NCI-H2227 (cell line): ENCODE data around the gene TMEM190.

Experiments used
- DNase-seq: peaks from one replicate; lab custom pipeline; 2025; ENCODE audit not compliant: unreplicated experiment; lab: John Stamatoyannopoulos, UW

The TMEM190 gene

DNA sequence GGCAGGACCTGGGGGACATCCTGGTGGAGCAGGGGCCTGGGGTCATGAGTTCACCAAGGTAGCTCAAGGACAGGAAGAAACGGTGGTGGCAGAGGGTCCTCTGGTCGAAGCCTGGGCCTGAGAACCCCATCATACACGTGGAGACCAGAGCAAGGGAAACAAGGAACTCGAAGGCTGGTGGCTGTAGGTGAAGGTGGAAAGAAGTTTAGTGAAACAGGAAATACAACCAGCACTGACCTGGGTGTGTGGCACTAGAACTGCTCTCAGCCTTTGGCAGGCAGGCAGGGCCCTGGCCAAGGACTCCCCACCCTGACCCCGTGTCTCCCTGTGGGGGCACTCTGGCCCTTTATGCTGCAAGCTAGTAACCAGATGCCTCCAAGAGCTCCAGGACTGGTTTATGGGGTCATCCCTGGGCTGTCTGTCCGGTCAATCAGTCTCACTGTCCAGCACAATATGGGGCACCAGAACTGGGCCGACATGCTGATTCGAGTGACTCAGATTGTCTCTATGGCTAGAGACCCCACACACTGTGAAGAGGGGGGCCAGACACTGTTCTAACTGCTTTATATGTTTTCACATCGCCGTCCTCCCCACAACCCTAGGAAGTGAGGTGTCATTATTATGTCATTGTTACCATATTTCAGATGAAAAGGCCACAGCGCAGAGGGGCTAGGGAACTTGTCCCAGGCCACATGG, 25.9 kb upstream of the TMEM190 start:
- no peak for DNase-seq

DNA sequence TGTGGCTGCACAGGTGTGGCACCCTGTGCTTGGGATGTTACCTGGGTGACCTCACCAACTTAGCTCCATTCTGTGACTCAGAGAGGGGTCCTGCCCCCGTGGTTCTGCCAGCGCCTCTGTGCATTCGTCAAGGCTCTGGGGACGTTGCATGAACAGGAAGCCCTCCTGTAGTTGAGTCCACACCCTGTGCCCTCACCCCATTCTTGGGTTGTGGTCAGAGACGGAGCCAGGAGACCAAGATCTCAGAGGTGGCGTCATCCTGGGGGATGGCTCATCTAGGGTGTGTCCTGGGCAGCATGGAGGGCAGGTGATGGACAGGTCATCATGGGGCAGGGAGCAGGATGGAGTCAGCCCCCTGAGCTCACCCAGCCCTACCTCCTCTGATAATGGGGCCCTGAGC, 24.6 kb upstream of the TMEM190 start:
- DNase-seq: no peak

DNA sequence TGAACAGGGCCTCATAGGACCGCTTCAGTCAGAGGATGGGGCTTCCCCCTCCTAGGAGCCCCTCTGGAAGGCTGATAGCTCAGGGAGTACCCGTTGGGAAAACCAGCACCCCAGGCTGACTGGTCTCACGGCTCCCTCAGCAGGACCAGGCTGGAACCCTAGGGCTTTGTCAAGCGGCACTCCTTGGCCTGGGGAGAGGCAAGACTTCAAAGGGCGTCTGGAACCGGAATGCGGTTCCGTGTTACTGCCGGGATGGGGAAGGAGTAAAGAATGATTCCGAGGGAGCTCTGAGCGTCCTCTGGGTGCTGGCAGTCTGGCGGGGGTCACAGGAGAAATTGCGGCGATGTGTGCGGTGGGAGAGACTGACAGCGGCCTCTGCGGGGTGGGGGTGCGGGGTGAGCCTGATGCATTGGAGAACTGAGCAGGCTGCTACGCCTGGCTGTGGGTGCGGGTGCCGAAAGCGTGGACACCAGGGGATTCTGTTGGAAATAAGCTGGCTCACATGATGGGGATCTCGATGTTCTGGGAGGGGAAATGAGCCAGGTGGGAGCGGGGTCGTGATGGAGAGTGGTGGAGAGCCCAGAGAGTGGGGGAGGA, 24.0 kb upstream of the TMEM190 start:
- DNase-seq: no peak

DNA sequence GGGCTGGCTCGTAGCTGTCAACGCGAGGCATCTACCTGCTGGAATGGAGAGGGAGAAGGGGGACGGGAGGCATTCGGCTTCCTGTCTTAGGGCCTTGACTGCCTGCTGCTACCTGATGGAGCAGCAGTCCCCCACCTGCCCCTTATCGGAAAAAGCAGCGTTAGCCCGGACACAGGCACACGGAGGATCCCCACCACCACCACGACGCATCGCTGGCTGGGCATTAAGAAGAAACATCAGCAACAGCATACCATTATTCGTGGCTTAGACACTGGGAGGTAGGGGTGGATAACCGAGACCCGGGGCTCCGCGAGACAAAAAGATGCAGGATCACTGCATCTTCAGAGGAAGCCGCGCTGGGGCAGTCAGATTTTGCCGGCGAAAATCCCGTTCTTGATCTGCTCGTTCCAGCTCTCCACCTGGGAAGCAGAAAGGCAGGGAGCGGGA, 23.2 kb upstream of the TMEM190 start:
- DNase-seq: no peak

DNA sequence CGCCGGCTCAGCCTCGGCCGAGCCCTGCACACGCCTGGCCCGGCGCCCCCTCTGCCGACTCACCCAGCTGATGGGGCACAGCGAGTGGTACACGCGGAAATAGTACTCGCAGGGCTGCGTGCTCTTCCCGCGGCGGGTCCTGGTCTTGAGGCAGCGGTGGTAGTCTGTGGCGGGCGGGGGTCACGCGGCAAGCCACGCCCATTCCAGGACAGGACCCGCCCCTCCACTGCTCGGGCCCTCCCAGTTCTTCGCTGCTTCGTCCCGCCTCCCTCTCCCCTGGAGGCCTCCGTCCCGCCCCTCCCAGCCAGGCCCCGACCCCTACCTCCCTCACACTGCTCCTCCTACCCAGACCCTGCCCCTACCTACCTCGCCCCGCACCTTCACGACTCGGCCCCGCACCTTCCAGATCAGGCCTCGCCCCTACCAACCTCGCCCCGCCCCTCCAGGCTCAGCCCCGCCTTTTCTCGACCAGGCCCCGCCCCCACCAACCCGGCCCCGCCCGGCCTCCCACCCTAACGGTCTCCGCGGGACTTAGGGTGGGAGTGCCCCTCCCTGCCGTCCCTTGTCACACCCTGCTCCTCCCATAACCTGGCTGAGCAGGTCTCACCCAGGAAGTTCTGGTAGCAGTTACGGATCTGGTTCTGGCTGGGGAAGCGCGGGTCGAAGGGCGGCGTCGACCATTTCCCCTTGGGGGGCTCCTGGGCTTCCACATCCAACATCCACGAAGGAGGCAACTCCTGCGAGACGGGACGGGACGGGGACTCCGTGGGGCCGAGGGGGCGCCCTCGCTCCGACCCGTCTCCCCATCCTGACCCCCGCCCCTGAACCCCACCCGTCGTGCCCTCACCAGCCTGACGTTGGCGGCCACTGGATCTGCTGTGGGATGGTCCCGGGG, 22.6 kb upstream of the TMEM190 start:
- peak; percentile 88 for DNase-seq

DNA sequence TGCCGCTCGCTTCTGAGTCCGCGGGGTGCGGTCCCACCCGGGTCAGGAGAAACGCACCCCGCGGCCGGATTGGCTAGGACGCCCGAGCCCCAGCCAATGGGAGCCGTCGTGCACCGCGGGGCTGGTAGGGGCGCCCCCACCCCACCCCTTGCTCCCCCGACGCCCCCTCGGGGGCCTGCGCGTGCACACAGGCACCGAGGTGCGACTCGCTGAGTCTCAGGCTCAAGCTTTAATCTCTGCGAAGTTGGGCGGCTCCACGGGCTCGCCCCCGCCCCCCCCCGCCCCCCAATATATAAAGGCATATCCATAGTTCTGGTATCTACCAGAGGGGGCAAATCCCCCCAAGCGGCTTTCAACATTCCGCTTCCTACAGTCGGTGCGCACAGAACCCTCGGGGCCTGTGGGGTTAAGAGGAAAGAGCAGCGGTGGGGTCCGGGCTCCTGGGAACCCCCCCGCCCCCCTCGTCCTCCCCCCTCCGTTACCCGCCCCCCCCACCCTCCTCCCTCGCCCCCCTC, 21.9 kb upstream of the TMEM190 start, which contains the start of gene COX6B2:
TSS of gene COX6B2 (minus strand) at position 22 of the 515 bp plus-strand sequence. CDS start 198 bp downstream, outside the sequence.
- DNase-seq: no peak

DNA sequence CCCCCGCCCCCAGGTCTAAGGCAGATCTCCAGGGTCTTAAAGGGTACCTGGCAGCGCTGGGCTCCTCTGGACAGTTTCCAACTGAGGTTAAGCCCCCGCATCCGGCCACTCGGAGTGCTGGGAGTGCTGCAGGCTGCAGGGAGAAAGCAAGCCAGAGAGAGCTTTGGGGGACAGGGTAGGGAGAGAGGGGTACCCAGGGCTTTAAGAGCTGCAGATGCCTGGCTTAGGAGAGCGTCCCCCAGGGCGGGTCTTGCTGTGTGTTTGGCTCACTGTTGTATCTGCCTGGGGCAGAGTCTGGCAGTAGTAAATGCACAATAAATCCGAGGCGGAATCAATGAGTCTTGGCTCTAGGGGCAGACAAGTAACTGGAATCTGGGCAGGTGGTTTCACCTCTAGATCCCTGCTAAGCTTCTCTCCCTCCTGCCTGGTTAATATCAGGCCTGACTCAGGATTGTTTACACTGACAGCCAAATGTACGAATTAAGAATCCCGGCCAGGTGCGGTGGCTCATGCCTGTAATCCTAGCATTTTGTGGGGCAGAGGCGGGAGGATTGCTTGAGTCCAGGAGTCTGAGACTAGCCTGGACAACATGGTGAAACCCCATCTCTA, 21.3 kb upstream of the TMEM190 start:
- no peak for DNase-seq

DNA sequence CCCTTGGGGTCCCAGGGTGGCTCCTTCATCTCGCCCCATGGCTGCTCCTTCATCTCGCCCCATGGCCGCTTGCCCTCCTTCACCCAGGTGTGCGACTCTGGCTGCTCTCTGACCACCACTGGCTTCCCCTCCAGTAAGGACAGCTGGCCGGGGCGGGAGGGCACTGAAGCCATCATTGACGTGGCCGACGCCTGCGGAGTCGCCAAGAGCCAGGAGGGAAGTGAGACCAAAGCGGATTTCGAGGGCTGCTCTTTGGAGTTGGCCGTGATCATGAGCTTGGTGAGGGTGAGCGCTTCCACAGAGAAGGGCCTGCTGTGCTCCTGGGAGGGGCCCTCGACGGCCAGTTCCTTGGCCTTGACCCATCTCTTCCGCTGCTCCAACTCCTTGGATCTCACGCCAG, 18.1 kb upstream of the TMEM190 start:
- no peak for DNase-seq

DNA sequence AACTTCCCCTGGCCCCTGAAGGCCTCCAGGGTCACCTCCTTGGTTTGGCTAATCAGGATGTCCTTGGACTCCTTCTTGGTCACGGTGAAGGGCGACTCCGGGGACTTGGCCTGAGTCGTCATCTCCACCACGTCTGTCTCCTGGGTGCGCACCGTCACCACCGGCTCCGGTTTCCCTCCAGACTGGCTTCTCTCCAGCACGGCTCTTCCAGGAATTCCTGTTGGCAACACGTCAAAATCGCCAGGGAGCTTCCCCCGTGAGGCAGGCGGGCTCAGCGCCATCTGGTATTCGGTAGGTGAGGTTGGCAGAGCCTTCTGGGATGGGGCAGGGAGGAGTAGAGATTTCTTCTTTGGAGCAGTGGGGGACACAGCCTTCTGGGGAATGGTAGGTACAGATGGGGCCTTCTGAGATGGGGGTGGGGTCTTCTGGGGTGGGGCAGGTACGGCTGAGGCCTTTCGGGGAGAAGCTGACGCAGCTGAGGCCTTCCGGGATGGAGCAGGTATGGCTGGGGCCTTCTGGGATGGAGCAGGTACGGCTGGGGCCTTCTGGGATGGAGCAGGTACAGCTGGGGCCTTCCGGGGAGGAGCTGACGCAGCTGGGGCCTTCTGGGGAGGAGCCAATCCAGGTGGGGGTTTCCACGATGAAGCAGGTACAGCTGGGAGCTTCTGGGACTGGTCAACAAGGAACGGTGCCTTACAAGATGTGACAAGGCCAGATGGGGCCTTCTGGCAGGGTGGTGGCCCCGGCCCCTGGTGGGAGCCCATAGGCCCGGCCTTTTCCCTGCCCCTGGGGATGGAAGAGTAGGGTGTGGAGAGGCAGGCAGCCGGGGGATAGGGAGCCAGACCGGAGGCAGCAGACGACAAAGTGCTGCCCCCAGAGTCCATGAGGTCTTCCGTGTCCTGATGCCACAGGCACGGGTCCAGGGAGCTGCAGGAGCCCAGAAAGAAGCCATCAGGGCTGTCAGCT, 17.4 kb upstream of the TMEM190 start:
- no peak for DNase-seq

DNA sequence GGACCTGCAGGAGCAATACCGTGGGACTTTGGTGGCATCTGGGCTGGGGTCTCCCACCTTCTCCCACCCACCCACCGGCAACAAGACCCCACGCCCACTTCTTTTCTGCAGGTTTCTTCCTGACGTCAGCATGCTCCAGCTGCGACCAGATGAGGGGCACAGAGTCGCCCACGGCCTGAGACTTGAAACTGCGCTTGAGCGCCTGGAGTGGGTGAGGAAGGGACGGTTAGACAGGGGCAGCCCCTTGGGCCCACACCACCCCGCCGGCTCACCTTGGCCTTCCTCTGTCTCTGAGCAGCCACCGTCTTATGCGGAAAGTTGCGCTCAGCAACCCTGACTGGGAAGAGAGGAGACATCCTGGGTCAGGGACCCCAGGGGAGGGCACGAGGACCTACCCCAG, 15.7 kb upstream of the TMEM190 start:
- DNase-seq: no peak

DNA sequence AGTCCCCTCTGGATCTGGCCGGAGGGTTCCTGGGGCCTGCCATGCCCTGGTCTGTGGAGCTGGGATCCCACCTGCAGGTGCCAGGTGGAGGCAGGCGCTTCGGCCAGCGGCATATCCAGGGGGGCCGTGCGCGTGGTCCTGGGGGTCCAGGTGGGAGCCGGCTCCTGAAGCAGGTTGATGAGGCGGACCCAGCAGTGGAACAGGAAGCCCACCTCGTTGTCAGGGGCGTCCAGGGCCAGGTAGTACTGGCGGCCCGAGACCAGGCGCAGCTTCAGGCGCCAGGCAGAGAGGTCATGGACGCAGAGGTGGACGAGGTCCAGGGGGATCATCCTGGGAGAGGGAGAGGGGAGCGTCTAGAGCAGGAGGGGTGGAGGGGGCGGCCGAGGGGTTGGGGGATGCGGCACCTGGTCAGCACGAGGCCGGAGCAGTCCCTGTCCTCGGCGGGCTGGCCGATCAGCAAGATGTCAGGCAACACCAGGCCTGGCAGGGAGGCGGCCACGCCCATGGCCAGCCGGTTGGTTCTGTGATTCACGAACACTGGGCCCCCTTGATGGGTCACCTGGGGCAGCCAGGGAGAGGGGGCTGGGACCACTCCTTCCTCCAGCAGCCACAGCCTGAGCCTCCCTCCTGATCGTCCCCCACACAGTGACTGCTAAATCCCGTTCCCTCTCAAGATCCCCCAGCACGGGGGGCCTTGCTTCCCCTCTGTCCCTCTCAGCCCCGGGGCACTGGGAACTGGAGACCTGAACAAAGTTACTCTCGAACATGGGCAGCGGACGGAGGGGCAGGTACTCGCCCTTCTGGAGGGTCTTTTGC, 14.2 kb upstream of the TMEM190 start:
- no peak for DNase-seq

DNA sequence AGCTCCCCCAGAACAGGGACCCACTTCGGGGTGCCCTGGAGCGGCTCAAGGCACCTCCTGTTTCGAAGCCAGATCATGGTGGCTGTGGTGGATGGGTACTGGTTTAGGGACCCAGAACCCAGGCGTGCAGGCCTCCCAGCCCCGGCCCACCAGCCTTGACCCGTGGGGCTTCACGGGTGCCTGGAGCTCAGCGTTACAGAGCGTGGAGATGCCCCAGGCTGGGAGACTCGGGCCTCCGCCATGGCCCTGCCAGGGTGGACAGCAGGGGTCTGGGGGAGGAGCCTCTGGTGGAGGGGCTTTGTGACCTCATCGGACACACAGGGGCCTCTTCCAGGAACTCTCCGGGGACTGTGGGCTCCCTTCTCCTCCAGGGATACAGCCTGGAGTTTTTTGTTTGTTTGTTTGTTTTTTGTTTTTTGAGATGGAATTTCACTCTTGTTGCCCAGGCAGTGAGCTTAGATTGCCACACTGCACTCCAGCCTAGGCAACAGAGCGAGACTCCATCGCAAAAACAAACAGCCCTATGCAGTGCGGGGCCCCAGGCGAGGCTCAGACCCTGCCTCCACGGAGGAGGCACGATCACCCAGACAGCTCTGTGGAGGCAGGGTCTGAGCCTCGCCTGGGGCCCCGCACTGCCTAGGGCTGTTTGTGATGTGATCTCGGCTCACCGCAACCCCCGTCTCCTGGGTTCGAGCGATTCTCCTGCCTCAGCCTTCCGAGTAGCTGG, 13.5 kb upstream of the TMEM190 start, which contains the start of gene GARIN5B:
TSS of gene GARIN5B (minus strand) at position 271 of the 727 bp plus-strand sequence. CDS start at position 77, 194 bp downstream.
- no peak for DNase-seq

DNA sequence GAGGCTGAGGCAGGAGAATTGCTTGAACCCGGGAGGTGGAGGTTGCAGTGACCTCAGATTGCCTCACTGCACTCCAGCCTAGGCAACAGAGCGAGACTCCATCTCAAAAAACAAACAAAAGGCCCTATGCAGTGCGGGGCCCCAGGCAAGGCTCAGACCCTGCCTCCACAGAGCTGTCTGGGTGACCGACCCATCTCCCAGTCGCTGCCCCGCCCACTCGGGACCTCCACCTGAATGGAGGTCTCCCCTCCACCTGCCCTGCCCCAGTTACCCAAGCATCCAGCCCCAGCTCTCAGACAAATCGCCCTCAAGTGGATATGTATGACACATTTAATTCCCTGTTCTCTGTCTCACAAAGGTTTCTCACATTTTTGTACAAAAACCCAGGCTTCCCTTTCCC, 11.4 kb upstream of the TMEM190 start:
- DNase-seq: no peak

DNA sequence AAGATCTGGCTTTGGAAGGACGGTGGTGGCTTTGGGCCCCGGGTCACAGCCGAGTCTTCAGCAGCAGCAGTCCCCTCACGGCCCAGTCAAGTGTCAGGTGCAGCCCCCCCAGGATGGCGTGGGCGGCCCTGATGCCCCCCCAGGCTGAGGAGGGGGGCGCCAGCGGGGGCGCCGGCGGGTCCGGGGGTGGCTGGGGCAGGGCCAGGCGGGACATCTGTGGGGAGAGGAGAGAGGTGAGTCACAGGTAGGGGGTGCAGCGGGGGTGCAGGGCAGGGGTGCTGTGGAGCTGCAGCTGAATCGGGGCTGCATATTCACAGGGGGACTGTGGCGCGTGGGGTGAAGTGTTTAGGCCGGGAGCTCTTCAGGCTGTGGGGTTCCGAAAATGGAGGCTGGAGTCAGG, 10.7 kb upstream of the TMEM190 start:
- DNase-seq: no peak

DNA sequence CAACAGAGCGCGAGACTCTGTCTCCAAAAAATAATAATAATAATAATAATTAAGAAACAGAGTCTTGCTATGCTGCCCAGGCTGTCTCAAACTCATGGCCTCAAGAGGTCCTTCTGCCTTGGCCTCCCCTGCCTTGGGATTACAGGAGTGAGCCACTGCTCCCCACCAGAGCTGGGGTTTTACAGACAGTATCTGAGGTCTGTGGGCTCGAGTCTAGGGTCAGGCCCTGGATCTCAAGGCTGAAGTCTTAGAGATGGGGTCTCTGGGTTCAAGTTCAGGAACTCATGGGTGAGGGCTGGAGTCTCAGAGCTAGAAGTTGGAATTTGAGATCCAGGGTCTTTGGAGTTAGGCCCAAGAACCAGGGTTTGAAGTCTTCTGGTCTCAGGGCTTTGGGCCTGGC, 9.8 kb upstream of the TMEM190 start:
- DNase-seq: no peak

DNA sequence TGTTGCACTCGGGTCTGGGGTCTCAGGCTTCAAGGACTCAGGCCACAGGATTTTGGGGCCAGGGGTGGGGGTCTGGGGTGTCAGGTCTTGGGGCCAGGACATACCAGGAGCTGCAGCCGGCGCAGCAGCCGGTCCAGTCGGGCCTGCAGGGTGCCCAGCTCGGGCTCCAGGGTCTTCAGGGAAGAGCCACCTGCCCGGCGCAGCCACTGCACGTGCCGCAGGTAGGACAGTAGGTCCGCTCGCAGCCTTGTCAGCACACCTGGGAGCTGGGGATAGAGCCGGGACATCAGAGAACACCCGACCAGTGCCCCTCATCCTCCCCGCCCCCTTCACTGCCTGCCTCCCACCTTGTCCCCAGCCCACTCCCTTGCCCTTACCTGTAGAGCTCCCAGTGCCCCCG, 8.5 kb upstream of the TMEM190 start:
- no peak for DNase-seq

DNA sequence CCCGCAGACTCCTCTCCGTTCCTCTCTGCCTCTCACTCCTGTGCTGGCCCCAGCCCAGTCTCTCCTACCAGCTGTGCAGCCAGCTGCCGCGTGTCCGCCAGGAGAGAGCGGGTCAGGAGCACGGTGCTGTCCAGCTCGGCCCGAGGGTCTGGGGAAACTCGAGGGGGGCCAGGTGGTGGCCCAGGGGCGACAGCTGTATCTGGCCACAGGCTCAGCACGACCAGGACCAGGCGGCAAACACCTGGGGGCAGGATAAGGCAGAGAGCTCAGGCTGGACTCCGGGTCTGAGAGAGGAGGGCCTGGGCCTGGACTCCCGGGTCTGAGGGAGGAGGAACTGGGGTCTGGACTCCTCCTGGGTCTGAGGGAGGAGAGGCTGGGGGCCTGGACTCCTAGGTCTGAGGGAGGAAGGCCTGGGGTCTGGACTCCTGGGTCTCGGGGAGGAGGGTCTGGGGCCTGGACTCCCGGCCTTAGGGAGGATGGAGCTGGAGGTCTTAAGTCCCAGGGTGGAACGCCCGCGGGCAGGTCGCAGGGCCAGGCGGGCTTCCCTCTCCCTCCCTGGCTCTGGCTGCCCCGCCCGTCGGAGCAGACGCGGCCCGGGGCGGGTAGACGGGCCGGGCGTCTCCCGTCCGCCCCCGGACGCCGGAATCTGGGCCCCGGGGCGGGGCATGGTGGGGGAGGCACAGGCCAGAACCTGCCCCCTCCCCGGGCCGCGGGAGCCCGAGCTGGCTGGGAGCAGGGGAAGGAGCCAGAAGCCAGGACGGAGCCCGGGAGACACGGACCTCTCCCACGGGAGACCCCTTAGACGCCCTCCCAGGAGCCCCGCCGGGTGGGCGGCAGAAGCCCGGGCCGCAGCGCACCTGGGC, 7.7 kb upstream of the TMEM190 start:
- peak; percentile 75 for DNase-seq
